Bone marrow (tissue), 2 donors: ENCODE data around the gene PLD3.
A peak's percentile ranks its signal among the peaks of the same experiment; 100 is the strongest.
"Not testable (repeated sequence)": the region's sequence is repeated elsewhere in the genome, so short reads cannot be mapped to it uniquely, and the experiment has no call there.

Experiments used
- DNase-seq, 2 donors: peaks; one replicate each; lab custom pipeline; 2025; lab: John Stamatoyannopoulos, UW

PLD3 gene

DNA sequence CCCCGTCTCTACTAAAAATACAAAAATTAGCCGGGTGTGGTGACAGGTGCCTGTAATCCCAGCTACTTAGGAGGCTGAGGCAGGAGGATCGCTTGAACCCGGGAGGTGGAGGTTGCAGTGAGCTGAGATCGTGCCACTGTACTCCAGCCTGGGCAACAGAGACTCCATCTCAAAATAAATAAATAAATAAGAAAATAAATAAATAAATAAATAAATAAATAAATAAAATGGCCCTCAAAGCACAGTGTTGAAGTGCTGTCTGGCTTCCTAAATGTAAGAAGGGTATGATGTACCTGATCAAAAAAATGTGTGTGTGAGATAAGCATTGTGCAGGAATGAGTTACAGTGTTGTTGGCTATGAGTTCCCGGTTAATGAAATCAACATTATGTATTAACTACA lies 15.4 kb upstream of the PLD3 start:
- DNase-seq, result not testable (repeated sequence)

DNA sequence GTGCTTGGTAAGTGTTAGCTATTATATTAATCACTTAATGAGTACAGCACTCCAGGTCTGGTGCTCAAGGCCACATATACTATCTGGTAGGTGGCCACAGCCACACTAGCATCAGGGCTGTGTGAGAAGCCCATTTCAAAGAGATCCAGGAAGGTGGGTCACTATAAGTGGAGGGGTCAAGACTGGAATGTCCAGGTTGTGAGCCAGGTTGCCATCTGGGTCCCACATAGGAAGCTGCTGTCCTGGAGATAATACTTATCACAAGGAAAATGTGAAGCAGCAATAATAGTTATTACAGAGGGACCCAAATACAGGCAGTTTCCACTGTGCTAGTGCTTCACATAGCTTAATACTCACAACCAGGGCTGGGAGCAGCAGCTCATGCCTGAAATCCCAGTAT lies 13.4 kb upstream of the PLD3 start:
- DNase-seq, result no peak

DNA sequence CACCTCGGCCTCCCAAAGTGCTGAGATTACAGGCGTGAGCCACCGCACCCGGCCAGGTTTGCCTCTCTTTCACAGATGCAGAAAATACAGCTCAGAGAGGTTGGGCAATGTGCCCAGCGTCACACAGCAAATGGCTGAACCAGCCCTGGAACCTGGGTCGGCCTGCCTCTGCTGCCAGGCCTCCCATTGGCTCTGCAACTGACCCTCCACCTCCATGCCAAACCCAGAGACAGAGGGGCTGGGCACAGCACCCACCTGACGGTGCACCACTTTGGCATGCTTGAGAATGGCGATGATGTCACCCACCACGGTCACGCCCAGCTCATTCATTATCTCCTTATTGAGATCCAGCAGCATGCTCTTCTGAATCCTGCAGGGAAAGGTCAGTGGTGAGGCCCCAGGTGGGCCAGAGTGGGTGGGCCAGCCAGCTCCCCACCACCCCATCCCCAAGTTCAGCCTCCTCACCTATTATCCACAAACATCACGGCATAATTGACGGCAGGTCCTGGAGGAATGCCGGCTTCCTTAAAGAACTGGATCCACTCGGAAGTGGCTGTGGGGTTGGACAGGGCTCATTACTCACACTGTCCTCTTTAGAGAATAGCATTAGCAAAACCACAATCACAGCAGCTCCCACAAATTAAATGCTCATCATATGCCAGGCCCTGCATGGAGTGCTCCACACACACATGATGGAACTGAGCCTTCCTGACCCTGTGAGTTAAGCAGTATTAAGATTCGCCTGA lies 12.5 kb upstream of the PLD3 start:
- DNase-seq, result no peak

DNA sequence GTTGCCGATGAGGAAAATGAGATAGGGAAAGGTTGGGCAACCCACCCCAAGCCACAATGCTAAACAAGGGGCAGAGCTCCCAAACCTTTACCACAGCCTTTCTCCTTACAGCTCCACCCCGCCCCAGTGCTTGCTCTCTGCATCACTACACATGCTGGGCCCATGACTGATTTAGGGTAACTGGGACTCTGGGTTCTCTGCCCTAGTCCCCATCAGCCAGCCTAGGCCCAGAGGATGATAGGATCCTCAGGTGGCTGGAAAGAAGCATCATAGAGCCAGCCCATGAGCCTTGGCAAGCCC lies 11.9 kb upstream of the PLD3 start:
- DNase-seq, result no peak

DNA sequence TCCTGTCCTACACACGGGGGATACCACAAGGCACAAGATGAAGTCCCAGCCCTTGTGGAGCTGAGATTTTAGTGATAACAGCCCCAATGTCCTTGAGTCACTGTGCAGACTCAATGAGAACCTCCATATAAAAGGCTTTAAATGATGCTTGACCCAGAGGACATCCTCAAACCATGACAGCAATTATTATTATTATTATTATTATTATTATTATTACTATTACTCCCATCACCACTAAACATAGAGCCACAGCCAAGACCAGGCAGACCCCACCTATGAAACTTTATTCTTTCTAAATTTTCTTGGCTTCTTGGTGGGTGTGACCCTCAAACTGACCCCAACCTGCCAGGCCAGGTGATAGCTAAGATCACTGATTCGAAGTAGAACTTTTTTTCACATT lies 11.4 kb upstream of the PLD3 start:
- no peak for DNase-seq

DNA sequence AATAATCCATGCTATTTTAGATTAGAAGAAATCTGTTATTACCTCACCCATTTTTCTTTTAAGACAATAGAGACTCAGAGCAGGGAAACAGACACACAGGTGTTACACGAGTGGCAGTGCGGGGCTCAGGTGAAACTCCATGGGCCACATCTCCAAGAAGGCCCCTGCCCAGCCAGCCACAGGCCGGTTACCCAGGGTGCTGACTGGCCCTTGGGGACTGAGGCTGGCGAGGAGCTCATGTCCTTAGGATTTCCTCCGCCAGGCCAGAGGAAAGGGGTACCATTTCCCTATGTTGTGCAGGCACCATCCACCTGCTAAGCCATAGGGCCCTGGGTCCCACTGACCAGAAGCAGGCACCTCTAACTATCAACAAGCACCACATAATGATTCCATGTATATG lies 10.9 kb upstream of the PLD3 start:
- DNase-seq, result no peak

DNA sequence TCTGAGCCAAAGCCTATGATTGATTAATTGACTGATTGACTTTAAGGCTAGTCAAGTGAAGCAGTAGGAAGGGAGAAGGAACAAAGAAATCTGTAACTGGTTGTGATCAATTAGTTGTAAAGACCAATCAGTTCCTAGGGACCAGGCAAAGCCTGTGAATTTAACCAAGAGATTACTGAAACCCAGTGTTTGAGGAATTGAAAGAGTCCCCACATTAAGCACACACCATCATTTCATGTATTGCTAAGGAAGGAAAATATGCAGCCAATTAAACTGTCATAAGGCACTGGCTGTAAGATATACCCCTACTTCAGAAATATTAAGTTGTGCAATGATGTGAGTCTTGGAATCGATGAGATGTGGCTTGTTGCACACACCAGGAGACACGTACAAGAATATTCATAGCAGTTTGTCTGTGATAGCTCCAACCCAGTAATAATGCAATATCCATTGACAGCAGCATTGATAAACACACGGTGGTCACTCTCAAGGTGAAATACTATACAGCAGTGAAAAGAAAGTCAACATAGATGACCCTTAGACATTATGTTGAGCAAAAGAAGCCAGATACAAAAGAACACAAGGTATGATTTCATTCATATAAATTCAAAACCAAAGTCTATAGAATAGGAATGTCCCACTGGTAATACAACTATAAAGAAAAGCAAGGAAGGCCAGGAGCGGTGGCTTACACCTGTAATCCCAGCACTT lies 9.3 kb upstream of the PLD3 start:
- no peak for DNase-seq

DNA sequence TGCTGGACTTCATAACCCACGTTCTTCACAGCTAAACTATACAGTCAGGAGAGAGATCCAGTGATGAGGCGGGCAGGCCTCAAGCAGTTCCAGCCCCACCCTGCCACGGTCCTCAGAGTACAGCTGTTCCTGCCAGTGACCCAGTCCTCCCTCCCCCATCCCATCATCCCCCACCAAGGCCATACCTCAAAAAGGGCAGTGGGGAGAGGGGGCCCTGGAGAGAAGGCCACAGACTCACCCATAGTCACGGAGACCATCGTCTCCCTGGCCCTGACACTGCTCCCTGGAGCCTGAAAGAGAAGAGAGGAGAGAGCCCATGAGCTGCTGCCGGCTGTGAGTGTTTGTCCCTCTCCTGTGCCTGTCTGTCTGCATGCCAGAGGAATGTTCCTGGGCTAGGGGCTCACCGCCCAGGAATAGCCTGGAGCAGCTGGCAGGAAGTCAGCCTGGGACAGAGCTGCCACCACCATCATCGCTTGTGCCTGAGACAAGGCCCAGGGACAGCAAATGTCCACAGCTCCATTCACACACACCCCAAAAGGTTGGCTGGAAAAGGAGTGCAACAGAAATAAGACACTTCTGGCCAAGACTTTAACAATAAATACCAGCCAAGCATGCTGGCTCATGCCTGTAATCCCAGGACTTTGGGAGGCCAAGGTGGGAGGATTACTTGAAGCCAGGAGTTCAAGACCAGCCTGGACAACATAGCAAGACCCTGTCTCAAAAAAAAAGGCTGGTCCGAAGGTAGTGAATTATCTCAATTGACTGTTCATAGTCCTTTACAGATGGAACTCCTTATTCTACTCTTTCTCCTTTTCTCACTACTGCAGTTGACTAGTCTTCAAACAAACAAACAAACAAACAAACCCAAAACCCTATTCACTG lies 6.7 kb upstream of the PLD3 start:
- no peak for DNase-seq

DNA sequence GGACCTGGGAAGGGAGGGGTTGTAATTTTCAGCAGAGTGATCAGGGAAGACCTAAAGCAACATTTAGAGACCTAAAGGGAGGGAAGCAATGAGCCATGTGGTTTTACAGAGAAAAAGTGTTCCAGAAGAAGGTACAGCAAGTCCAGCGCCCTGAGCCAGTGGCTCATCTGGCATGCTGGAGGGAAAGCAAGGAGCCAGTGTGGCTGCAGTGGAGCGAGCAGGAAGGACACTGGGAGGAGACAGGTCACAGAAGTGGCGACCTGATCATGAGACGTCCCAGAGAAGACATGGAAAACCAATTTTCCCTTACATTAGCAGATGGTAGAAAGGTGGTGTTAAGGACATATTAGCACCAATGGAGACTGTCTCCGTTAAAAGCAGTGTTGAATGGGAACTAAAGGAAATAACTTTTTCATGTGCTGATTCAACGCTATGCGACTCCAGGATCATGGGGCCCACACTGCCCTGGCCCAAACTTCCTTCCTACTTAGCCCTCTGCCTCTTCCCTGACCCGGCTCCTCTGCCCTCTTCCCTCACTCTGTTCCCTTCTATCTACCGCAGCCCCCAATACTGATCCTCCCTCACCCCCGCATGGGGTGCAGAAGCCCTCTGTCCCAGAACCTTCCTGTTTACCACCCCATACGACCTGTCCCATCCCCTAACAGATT lies 5.7 kb upstream of the PLD3 start:
- no peak for DNase-seq

DNA sequence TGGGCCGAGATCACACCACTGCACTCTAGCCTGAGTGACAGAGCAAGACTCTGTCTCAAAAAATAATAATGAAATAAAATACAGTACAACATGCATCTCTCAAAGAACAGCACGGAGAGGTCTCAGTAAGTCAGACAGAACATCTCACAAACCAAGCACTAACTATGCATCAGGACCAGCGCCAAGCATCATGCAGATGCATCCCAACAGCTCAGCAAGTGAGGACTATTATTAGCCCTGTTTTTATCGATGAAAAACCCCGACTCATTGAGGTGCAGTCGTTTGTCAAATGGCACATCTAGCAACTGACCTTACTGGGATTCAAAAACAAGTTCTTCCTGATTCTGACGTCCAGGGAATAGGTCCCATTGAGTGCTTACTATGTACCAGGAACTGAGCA lies 4.1 kb upstream of the PLD3 start:
- no peak for DNase-seq

DNA sequence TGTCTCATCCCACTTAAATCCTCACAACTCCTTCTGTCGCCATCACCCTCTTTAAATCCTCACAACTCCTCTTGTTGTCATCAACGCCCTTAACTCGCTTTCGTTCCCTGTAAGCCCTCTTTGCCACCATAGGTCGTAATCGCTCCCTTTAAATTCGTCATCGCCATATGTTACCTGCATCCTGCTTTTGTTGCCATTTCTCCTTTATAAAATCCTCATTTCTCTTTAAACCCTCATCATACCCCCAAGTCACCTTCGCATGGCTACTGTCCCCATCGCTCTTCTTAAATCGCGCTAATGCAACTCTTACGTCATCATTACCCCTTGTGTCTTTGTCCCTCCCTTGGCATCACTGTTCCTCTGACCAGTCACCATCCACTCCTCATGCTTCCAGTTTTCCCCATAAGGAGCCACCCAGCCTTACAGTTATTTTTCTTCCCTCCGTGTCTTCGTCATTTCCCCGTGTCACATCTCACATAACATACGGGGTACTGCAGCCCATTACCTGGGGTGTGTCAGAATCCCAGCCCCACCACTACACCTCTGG lies 539 bp downstream of the PLD3 start:
- no peak for DNase-seq

DNA sequence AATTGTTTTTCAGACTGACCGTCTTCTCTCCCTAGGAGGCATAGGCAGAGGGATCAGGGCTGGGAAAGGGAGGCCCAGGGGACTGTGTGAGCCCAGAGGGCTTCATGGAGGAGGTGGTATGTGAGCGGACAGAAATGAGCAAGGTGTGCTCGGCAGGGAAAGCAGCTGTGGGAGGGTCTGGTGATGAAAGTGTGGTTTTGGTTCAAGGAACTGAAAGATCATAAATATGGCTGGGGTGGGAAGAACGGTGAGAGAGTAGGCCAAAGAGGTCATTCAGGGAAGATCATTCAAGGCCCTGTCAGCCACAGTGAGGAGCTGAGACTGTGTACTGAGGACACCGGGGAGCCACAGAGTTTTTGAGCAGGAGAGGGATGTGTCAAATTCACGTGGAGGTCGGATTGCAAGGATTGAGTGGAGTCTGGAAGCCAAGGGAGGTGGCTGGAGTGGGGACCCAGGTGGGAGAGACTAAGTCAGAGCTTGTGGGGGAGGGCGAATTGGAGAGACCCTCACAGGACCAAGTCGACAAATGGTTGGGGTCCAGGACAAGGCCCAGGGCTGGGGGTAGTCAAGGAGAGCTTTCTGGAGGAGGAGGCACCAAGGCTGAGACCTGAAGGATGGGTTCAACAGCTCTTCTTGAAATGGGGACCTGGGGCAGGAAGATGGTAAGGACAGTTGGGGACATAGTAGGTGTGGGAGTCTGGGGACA lies 7.6 kb downstream of the PLD3 start:
- DNase-seq, result no peak

DNA sequence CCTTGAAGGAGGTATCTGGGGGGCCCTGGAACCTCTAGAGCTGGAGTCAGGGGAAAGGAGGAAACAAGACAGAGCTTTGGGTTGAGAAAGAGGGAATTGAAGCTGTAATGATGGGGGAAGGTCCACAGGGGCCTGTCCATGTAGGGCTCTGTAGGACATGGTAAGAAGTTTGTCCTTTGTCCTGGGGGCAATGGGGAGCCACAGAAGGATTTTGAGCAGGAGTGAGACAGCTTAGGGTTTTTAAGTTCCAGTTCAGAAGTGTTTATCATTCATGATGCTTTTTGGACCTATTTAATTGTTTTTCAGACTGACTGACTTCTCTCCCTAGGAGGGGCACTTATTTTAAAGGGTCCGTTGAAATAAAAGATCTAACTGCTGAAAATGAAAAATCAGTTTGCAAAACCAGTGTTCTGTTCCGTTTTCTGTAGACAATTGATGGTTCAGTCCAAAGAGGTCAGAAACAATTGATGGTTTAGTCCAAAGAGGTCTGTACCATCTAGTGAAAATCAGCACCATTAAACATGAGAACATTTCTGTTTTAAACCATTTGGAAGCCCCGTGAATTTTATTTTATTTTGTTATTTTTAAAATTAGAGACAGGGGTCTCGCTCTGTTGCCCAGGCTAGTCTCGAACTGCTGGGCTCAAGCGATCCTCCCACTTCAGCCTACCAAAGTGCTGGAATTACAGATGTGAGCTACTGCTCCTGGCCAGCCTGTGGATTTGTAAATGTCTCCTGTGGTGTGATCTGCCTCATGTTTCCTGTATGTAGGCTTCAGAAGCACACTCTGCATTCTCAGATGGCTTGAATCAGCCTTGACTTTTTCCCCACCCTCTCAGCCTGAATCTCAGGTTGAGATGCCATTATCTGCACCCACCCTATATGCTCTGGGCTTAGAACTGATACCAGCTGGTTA lies 8.4 kb downstream of the PLD3 start:
- no peak for DNase-seq

DNA sequence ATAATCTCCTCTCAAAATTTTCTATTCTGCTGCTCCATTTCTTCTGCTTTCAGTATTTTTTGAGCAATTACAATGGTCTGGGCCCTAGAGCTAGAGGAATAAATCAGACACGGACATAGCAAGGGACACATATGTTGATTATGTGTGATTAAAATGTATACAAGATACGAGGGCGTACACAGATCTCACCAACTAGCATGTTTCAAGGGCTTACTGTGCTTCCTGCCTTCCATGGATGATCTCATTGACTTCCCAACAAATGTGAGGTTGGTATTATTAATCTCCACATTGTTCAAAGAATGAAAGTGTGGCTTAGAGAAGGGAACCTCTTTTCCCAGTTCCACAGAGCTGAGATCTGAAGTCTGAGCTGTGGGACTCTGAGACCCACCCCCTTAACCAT lies 9.1 kb downstream of the PLD3 start:
- DNase-seq, result no peak

DNA sequence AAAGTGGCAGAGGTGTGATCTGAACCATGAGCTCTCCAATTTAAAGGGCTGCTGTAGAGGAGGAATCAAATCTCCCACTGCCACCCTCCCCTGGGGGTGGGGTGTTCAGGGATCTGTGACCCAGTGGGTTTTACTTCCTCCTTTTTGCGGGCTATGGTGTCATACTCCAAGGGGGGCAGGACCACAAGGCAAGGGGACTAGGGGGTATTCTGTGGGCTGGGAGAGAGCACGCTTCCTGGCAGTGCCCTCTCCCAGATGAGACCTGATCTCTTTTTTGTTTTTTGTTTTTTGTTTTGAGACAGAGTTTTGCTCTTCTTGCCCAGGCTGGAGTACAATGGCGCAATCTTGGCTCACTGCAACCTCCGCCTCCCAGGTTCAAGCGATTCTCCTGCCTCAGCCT lies 10.3 kb downstream of the PLD3 start:
- peak; percentile 31 to 57 for DNase-seq

DNA sequence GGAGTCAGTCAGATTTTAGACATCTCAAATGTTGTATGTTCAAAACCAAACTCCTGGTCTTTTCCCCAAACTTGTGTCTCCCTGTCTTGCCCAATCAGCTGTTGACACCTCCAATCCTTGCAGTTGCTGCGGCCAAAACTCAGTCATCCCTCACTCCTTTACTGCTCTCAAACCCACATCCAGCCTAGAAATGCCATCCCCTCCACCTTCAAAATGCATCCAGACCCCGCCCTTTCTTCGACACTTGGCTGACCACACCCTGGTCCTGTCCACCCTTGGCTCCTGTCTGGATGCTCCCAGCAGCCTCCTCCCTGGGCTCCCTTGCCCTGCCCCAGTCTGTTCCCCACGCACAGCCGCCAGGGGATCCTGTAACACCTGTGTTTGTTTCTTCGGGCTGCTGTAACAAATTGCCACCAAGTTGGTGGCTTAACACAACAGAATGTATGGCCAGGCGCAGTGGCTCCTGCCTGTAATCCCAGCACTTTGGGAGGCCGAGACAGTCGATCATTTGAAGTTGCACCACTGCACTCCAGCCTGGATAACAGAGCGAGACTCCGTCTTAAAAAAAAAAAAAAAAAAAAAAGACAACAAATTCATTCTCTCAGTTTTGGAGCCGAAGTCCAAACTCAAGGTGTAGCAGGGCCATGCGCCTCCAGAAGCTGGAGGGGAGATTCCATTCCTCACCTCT lies 11.7 kb downstream of the PLD3 start:
- no peak for DNase-seq

DNA sequence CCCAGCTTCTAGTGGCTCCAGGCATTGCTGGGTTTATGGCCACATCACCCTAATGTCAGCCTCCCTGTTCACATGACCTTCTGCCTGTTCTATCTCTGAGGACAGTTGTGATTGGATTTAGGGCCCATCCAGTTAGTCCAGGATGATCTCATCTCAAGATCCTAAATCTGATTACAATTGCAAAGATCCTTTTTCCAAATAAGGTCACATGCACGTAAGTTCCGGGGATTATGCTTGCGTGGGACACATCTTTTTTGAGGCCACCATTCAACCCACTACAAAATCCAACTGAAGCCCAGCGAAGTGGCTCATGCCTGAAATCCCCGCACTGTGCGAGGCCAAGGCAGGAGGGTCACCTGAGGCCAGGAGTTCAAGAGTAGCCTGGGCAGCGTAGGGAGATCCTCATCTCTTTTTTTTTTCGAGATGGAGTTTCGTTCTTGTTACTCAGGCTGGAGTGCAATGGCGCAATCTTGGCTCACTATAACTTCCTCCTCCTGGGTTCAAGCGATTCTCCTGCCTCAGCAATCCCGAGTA lies 12.3 kb downstream of the PLD3 start:
- peak in 1 of 2 donors; percentile 12 for DNase-seq

DNA sequence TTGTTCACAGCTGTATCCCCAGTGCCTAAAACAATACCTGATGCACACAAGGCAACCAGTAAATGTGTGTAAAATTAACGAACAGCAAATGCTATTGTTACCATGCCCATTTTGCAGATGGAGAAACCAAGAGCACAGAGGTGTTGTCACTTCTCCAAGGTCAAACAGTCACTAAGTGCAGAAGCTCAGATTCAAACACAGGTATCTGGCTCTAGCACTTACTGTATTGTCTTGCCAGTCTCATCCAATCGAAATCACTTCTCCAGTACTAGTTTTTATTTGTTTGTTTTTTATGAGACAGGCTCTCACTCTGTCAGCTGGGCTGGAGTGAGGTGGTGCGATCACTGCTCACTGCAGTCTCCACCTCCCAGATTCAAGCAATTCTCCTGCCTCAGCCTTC lies 13.7 kb downstream of the PLD3 start:
- no peak for DNase-seq

DNA sequence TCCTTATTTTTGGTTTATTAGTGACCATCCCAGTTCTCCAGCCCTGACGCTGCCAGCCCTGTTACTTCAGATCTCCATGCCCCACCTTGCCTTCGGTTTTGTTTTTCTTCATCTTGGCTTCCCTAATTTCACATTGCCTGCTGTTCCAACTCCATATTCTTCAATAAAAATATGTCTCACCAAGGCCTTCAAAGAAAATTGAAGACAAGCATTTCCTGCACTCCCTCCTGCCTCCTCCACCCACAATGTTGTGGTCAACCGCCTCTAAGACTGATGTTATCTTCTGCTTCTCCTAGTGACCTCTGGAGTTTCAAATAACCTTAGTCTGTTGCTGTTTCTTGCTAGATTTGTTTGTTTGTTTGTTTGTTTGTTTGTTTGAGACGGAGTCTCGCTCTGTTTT lies 14.6 kb downstream of the PLD3 start:
- peak in 1 of 2 donors; percentile 12 for DNase-seq

DNA sequence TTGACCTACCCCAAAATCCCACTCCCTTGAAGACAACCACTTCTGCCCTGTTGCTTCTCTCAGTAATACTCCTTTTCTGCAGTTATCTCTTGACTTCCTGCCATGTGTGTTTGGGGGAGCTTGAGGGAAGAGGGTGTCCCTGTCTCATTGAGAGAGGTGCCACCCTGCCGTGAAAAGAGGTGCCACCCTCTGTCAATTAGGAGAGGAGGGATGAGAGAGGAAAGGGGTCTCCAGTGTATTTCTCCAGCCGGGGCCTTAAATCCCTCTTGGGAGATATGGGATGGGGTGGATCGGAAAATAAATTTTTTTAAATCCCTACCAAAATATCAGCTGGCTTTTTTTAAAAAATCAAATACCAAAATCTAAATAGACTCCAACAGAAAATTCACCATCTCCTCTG lies 16.5 kb downstream of the PLD3 start:
- DNase-seq, result no peak
